TTC549 (cell line): ENCODE results near the gene KLHL26.

Experiments used
- FAIRE-seq: peaks from 2 replicates; lab custom pipeline; 2012; peaks lifted over from hg19 to GRCh38; lab: Jason Lieb, UNC

The KLHL26 gene

GRCh38 chr19:18649371-18650020, 12.7 kb downstream of the KLHL26 start:
- no peak for FAIRE-seq

GRCh38 chr19:18650021-18650390, 13.2 kb downstream of the KLHL26 start:
- FAIRE-seq = no peak

- no peak for FAIRE-seq
Observed at GRCh38 chr19:18650468-18651041, 13.7 kb downstream of the KLHL26 start.

GRCh38 chr19:18651300-18651699, 14.5 kb downstream of the KLHL26 start:
- FAIRE-seq = no peak

- no peak for FAIRE-seq
Observed at GRCh38 chr19:18651733-18652132, 14.9 kb downstream of the KLHL26 start.

DNA sequence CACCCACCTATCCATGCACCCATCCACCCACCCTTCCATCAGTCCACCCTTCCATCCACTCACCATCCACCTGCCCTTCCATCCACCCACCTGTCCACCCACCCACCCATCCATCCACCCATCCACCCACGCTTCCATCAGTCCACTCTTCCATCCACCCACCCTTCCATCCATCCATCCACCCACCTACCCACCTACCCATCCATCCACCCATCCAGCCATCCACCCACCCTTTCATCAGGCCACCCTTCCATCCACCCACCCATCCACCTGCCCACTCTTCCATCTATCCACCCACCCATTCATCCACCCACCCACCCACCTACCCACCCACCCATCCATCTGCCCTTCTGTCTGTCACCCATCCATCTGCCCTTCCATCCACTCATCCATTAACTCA, 17.0 kb downstream of the KLHL26 start:
- no peak for FAIRE-seq

DNA sequence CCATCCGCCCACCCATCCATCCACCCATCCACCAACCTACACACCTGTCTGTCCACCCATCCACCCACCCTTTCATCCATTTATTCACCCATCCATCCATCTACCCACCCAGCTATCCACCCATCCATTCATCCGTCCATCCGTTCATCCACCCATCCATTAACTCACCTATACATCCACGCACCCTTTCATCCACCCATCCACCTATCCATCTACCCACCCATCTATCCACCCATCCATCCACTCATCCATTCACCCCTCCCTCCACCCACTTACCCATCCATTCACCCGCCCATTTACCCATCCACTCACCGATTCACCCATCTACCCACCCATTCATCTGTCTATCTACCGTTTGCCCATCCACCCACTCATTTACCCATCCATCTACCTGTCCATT, 17.6 kb downstream of the KLHL26 start:
- FAIRE-seq = no peak

GRCh38 chr19:18655173-18655844, 18.5 kb downstream of the KLHL26 start:
- FAIRE-seq = no peak

GRCh38 chr19:18656337-18657086, 19.7 kb downstream of the KLHL26 start:
- FAIRE-seq = no peak

- no peak for FAIRE-seq
Observed at GRCh38 chr19:18657590-18658365, 20.9 kb downstream of the KLHL26 start.

- no peak for FAIRE-seq
Observed at GRCh38 chr19:18658366-18658855, 21.6 kb downstream of the KLHL26 start.

DNA sequence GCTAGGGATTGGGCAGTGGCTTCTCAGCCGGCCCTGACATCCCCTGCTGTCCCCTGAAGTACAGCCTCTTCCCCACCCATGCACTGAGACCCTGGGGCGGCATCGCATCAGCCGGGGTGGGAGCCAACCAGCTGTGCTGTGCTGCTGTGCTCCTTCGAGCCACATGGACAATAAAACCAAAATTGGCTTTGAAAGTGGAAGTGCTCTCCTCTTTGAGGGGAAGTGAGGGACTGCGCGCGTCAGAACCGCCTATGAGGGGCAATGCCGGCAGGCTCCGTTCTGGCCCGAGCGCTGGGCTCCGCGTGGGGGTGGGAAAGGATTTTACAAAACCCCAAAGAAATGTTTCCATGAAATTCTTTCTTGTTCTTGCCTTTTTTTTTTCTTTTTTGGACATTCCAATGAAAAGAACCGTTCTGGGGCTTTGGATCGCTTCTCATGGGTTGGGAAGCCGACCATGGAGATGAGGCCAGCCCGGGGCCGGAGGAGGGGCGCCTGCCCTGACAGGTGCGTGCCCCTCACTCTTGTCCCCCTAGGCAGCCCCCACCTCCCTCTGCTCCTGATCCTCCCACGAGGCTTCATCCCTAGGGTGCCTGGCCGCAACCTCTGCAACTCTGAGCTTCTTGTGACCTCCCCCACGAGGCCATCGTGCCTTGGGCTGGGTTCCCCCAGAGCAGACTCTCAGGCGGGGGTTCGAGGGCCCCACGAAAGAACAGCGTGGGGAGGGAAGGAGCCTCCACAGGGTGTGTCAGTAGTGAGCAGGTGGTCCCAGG, 22.6 kb downstream of the KLHL26 start:
- no peak for FAIRE-seq

DNA sequence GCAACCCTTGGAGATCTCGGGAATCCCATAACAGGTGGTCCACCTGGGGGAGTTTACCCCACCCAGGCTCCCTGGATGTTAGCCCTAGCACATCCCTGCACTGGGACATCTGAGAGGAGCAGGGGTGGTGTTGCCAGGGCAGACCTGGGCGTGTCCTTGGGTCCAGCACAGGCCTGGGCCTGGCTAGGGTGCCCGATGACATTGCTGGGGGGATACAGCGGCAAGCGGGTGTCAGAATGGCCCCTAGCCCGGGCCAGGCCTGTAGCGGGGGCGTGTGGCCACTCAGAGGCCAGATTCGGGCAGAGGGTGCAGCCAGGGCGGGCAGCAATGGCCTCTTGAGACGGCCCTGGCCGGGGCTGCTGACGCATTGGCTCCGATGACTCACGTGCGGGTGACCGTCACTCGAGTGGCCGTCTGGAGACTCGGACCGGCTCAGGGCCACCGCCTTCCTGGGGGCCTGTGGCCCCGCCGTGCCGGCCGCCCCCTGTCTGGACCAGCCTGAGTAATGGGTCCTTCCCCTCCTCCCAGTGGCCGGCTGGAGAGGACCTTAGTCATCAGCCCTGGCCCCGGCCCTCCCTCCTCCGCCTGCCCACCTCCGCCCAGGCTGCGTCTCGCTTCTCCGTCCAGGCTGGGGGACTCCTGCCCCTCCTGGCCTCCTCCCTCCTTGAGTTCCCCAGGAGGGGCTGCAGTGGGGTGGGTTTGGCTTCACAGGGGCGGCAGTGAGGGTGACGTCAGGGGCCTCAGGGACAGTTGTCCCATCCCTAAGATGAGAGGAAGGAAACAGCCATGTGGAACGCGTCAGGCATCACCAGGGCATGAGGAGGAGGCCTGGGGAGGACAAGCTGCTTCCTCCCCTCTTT, 23.5 kb downstream of the KLHL26 start:
- no peak for FAIRE-seq

DNA sequence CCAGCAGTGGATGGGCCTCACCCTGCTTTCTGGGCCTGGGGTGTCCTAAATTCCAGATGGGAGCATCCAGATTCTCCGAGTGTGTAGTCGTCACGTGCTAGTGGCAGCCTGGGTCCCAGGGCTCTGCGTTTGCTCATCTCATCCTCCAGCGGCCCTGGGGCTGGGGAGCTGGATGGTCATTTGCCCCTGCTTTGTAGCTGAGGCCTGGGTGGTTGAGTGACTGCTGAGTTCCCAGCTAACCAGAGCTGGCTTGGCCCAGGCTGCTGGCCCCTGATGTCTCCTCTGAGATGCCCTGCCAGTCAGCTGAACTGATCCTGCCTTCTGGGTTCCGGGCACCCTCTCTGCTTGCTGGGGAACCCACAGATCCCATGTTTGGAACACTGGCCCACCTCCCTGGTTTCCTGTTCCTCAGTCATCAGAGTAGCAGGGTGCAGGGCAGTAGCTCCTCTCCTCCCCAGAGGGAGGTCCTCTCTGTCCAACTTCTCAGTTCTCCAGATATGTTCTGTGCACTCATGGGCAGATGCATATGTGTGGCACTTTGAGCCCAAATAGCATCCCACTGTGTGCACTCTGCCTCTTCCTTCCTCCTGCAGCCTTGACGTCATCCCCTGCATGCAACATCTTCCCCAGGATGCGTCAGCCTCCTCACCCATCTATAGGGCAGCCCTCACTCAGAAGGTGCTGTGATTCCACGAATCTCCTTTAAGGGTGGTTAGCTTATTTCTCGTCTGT, 24.3 kb downstream of the KLHL26 start:
- no peak for FAIRE-seq

DNA sequence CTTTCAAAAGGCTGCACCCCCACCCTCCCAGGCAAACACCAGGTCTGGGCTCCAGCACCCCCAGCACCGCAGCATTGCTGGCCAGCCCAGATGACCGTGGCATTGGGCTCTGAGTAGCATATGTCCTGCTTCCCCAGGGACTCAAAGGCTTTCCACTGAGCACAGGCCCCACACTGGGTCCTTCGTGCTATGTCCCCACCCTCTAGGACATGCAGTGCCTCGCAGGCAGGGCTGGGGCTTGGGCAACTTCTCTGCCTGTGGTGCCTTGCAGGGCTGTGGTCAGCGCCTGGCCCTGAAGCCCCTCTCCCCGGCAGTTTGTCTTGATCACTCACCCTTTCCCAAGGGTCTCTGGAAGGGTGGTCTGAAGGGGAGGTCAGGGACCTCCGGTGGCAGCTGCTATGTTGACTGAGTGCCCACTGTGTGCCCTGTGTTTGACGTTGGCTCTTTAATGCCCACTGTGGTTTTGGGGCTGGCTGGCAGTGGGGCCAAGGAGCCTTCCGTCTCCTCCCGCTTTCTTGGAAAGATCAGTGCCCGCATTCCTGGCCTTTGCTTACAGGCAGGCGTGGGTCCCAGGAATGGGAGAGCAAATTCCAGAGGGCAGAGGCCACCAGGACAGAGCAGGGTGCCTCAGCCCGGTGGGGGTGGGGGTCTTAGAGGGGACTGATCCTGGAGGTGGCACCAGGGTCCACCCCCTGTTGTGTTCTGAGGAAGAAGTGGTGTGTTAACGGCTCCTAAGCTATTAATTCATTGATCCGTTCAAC, 26.3 kb downstream of the KLHL26 start:
- no peak for FAIRE-seq

DNA sequence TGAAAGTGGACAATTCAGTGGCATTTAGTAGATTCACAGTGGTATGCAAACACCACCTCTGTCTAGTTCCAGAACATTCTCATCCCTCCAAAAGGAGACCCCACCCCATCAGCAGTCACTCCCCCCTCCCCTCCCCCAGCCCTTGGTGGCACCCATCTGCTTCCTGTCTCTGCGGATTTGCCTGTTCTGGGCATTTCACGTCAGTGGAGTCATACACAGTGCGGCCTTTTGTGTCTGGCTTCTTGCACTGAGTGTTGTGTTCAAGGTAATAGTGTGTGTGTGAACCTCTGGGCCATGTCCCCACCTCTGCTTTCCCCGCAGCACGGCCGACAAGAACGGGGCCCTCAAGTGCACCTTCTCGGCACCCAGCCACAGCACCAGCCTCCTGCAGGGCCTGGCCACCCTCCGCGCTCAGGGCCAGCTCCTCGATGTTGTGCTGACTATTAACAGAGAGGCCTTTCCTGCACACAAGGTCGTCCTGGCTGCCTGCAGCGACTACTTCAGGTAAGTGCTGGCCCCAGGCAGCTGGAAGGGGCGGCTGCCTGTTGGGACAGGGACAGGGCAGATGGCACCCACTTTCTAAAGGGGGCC, 27.2 kb downstream of the KLHL26 start:
- FAIRE-seq = no peak

GRCh38 chr19:18665771-18666202, 29.0 kb downstream of the KLHL26 start:
- FAIRE-seq = no peak

DNA sequence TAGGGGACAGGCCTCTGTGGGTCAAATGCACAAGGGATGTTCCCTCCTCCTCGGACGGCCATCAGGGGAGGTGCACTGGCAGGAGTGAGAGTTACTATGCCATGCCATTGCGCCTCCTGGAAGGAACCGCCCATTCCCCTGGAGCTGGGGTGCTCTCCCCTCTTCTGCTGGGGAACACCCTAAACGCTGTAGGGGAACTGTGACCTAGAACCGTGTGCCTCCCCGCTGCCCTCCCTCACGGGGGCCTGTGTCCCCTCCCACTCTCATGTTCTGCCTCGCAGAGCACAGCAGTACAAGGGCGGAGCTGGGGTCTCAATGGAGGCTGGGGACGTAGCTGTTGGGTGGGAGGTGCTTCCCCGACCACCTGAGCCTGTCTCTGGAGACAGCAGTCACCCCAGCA, 29.5 kb downstream of the KLHL26 start:
- FAIRE-seq = no peak

- FAIRE-seq = no peak
Observed at GRCh38 chr19:18666784-18667183, 30.0 kb downstream of the KLHL26 start.
